ENCODE measurements around the gene DDIAS. TPM values are rescaled to one million over a fixed set of nuclear protein-coding genes. Genes with fewer than 3 reads are reported as not detected.

The DDIAS gene
- total and polyA plus RNA-seq, 2 donors (not counting 3 experiments of a cell fraction or from before 2014, with no cell fraction given) = 4.5 to 9.2 TPM

DNA sequence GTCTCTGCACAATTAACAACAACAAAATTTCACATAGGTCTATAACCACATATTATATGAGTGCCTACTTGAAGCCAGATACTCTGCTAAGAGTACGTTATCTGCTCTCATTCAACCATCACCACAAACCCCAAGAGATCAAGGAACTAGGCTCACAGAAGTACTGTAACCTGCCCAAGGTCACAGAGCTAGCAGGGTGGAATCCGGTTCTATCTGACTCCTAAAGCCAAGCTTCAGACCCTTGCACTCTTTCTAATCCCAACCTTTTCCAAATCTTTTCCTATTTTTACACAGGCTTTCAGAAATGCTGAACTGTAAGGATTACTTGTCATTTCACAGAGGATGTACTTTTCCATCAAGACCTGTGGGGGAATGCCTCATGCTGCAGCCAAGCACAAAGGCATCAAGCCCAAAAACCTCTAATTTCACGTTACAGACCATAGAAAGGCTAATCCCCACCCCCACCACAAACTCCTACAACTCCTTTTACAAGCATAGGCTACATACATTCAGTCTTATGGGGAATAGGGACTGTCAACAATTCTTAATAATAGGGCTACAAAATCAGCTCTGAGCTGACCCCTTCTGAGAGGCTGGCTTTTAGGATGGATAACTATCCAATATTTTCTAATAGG is 2.2 kb upstream of the DDIAS start:
- H3K4me1 ChIP-seq (ENCODE audit: control insufficient read depth, extremely low read depth, insufficient read depth, low read length) = peaks cover 32% of the 10 kb centered on the region
- DNase-seq (ENCODE audit: low read depth, low spot score) (peak; percentile 29), FAIRE-seq (no peak)
- dilution Hi-C loops (cut with MboI; ENCODE audit: extremely low pct_ligation_motif_present, low sequenced_read_pairs) (no loop called here), intact Hi-C loops (cut with micrococcal nuclease) (no loop called here)
- TF ChIP-seq EZH2 (IDR thresholded peaks at IDR 0.05; ENCODE audit: borderline replicate concordance, low read depth, low read length, severe bottlenecking) (no peak), FOS (IDR thresholded peaks at IDR 0.05; ENCODE audit: borderline replicate concordance, insufficient read depth, low read length) (no peak), CTCF (IDR thresholded peaks at IDR 0.05; ENCODE audit: extremely low read depth in 1 of 2, insufficient read depth in 1 of 2, low read depth in 1 of 2, low read length in 2 of 2) (no peak), MYC (IDR thresholded peaks at IDR 0.05; ENCODE audit: low read depth, low read length) (no peak), POLR2A (IDR thresholded peaks at IDR 0.05; ENCODE audit: low read depth, low read length) (no peak), MAX (IDR thresholded peaks at IDR 0.05; ENCODE audit: insufficient read depth, insufficient read length) (no peak), JUN (IDR thresholded peaks at IDR 0.05; ENCODE audit: borderline replicate concordance, insufficient read depth, insufficient read length, low read depth) (no peak), POLR2AphosphoS5 (IDR thresholded peaks at IDR 0.05; ENCODE audit: insufficient read depth, low read depth, low read length) (no peak), GATA2 (IDR thresholded peaks at IDR 0.05; ENCODE audit: insufficient read depth, insufficient read length, low read depth, low read length) (no peak)
- H3K27ac ChIP-seq (ENCODE audit: insufficient read depth, low read depth, low read length) = no peak overlapping the region
- peaks cover 45% of the 10 kb centered on the region for H3K79me2 ChIP-seq (ENCODE audit: control insufficient read depth, insufficient read depth, low read length)
- peak overlapping the region; percentile 76 for H3K9ac ChIP-seq (replicated peaks; ENCODE audit: extremely low read depth, insufficient read depth, low read length)
- BruUV-seq (replicated peaks) = no TSS peak
- no peaks in the 10 kb centered on the region for H3K9me3 ChIP-seq (replicated peaks; ENCODE audit: control insufficient read depth, insufficient read depth, low read length)
- no peaks in the 10 kb centered on the region for H3K27me3 ChIP-seq (ENCODE audit: control insufficient read depth in 2 of 2, insufficient read depth in 2 of 2, low read length in 2 of 2)
- POLR2A ChIA-PET = interaction anchor here (1.2 kb wide), 1 partner anchor 258 kb away, joined by 7 read pairs; the partner anchor contains the start of gene PCF11
- CTCF ChIA-PET = interaction anchor here (1.0 to 9.1 kb wide), 6 partner anchors 10 to 260 kb away, joined by 3 to 191 read pairs (median 13); no protein-coding TSS in a partner anchor
- H3K9me1 ChIP-seq (replicated peaks; ENCODE audit: control insufficient read depth, extremely low read depth, insufficient read depth, low read length) = no peaks in the 10 kb centered on the region
- H2AFZ ChIP-seq (ENCODE audit: low read depth, low read length) = peak overlapping the region; percentile 14
- peaks cover 0 to 3% of the 10 kb centered on the region in 2 experiments for H3K36me3 ChIP-seq (ENCODE audit: control insufficient read depth in 2 of 2, extremely low read depth in 1 of 2, insufficient read depth in 2 of 2, low read length in 2 of 2)
- peak overlapping the region; percentile 34 to 75 (median 50) for H3K4me3 ChIP-seq (replicated peaks in 1 of 3; ENCODE audit: insufficient read depth in 1 of 3, low read depth in 1 of 3, low read length in 3 of 3)
- H4K20me1 ChIP-seq (replicated peaks; ENCODE audit: control insufficient read depth, extremely low read depth, insufficient read depth, low read length) = no peaks in the 10 kb centered on the region
- H3K4me2 ChIP-seq (ENCODE audit: insufficient read depth, low read length) = peak overlapping the region; percentile 80
